Measurements from ENCODE around the gene CDA.

The CDA gene

GRCh38 chr1:20645414-20645813 is 56.5 kb downstream of the CDA start:
- H3F3A ChIP-seq (ENCODE audit: control insufficient read depth, insufficient read depth) = no peaks in the 10 kb centered on the region
- no peaks in the 10 kb centered on the region for H4K20me1 ChIP-seq (ENCODE audit: control insufficient read depth, insufficient read depth, low read depth, low read length)
- no peaks in the 10 kb centered on the region for H3K9me2 ChIP-seq (replicated peaks; ENCODE audit: control insufficient read depth, low read length)
- TF ChIP-seq EZH2phosphoT487 (IDR thresholded peaks at IDR 0.05; ENCODE audit: borderline replicate concordance, low read length) = no peak
- no peak for TF ChIP-seq CTCF (IDR thresholded peaks at IDR 0.05; ENCODE audit: low read depth, low read length, poor library complexity, severe bottlenecking)
- H3K4me2 ChIP-seq (ENCODE audit: low read length) = no peak overlapping the region
- no peaks in the 10 kb centered on the region for H3K4me1 ChIP-seq (ENCODE audit: control insufficient read depth, low read length)
- H3K36me3 ChIP-seq (ENCODE audit: control insufficient read depth, low read length) = peaks cover 16% of the 10 kb centered on the region
- H3K79me2 ChIP-seq (ENCODE audit: control insufficient read depth, low read length) = no peaks in the 10 kb centered on the region
- H3K9me3 ChIP-seq (ENCODE audit: control insufficient read depth, insufficient read depth, low read length) = no peaks in the 10 kb centered on the region
- no peak overlapping the region for H3K4me3 ChIP-seq (ENCODE audit: low read length)
- no peaks in the 10 kb centered on the region for H3K27me3 ChIP-seq (ENCODE audit: control insufficient read depth, low read length)
- no peak overlapping the region for H3K27ac ChIP-seq (ENCODE audit: low read depth, low read length)

GRCh38 chr1:20648438-20648837 is 59.5 kb downstream of the CDA start:
- no peaks in the 10 kb centered on the region for H4K20me1 ChIP-seq (ENCODE audit: control insufficient read depth, insufficient read depth, low read depth, low read length)
- no peak overlapping the region for H3K4me3 ChIP-seq (ENCODE audit: low read length)
- no peaks in the 10 kb centered on the region for H3K79me2 ChIP-seq (ENCODE audit: control insufficient read depth, low read length)
- TF ChIP-seq CTCF (IDR thresholded peaks at IDR 0.05; ENCODE audit: low read depth, low read length, poor library complexity, severe bottlenecking) (no peak), EZH2phosphoT487 (IDR thresholded peaks at IDR 0.05; ENCODE audit: borderline replicate concordance, low read length) (no peak)
- H3K27me3 ChIP-seq (ENCODE audit: control insufficient read depth, low read length) = no peaks in the 10 kb centered on the region
- no peak overlapping the region for H3K27ac ChIP-seq (ENCODE audit: low read depth, low read length)
- H3K4me1 ChIP-seq (ENCODE audit: control insufficient read depth, low read length) = no peaks in the 10 kb centered on the region
- H3K9me2 ChIP-seq (replicated peaks; ENCODE audit: control insufficient read depth, low read length) = no peaks in the 10 kb centered on the region
- peaks cover 41% of the 10 kb centered on the region for H3K36me3 ChIP-seq (ENCODE audit: control insufficient read depth, low read length)
- H3K4me2 ChIP-seq (ENCODE audit: low read length) = no peak overlapping the region
- H3K9me3 ChIP-seq (ENCODE audit: control insufficient read depth, insufficient read depth, low read length) = no peaks in the 10 kb centered on the region
- H3F3A ChIP-seq (ENCODE audit: control insufficient read depth, insufficient read depth) = peaks cover 3% of the 10 kb centered on the region; the same call in 1 of the 2 replicates

- Histone ChIP-seq H3F3A (ENCODE audit: control insufficient read depth, insufficient read depth) (peaks cover 3% of the 10 kb centered on the region; the same call in 1 of the 2 replicates), H3K9me2 (replicated peaks; ENCODE audit: control insufficient read depth, low read length) (no peaks in the 10 kb centered on the region), H3K27ac (ENCODE audit: low read depth, low read length) (no peak overlapping the region), H4K20me1 (ENCODE audit: control insufficient read depth, insufficient read depth, low read depth, low read length) (no peaks in the 10 kb centered on the region), H3K36me3 (ENCODE audit: control insufficient read depth, low read length) (peaks cover 46% of the 10 kb centered on the region), H3K27me3 (ENCODE audit: control insufficient read depth, low read length) (no peaks in the 10 kb centered on the region), H3K79me2 (ENCODE audit: control insufficient read depth, low read length) (no peaks in the 10 kb centered on the region), H3K4me2 (ENCODE audit: low read length) (no peak overlapping the region), H3K9me3 (ENCODE audit: control insufficient read depth, insufficient read depth, low read length) (no peaks in the 10 kb centered on the region), H3K4me1 (ENCODE audit: control insufficient read depth, low read length) (no peaks in the 10 kb centered on the region), H3K4me3 (ENCODE audit: low read length) (no peak overlapping the region)
- TF ChIP-seq EZH2phosphoT487 (IDR thresholded peaks at IDR 0.05; ENCODE audit: borderline replicate concordance, low read length) = no peak
Observed at GRCh38 chr1:20648946-20649345, 60.0 kb downstream of the CDA start.

- Histone ChIP-seq H4K20me1 (ENCODE audit: control insufficient read depth, insufficient read depth, low read depth, low read length) (no peaks in the 10 kb centered on the region; the same call in 1 of the 2 replicates), H3K79me2 (ENCODE audit: control insufficient read depth, low read length) (peaks cover 14% of the 10 kb centered on the region), H3K36me3 (ENCODE audit: control insufficient read depth, low read length) (peaks cover 77% of the 10 kb centered on the region), H3K9me3 (ENCODE audit: control insufficient read depth, insufficient read depth, low read length) (no peaks in the 10 kb centered on the region), H3K9me2 (replicated peaks; ENCODE audit: control insufficient read depth, low read length) (no peaks in the 10 kb centered on the region), H3K27me3 (ENCODE audit: control insufficient read depth, low read length) (no peaks in the 10 kb centered on the region), H3K27ac (ENCODE audit: low read depth, low read length) (no peak overlapping the region), H3K4me1 (ENCODE audit: control insufficient read depth, low read length) (no peaks in the 10 kb centered on the region), H3K4me2 (ENCODE audit: low read length) (no peak overlapping the region), H3K4me3 (ENCODE audit: low read length) (no peak overlapping the region), H3F3A (ENCODE audit: control insufficient read depth, insufficient read depth) (peaks cover 3% of the 10 kb centered on the region; the same call in 1 of the 2 replicates)
- no peak for TF ChIP-seq EZH2phosphoT487 (IDR thresholded peaks at IDR 0.05; ENCODE audit: borderline replicate concordance, low read length)
- no peak for TF ChIP-seq CTCF (IDR thresholded peaks at IDR 0.05; ENCODE audit: low read depth, low read length, poor library complexity, severe bottlenecking)
Observed at GRCh38 chr1:20652300-20652699, 63.4 kb downstream of the CDA start.

Data from DOHH2 (cell line).